HUES48 (cell line): ENCODE results near the gene HIPK2.

Experiments
- H3K27ac ChIP-seq: one replicate; pipeline ENCODE4 v1.7.0; 2013; ENCODE audit warnings: low read depth, low read length, inconsistent platforms
- H3K27me3 ChIP-seq: 2 replicates; pipeline ENCODE4 v1.6.1; 2013; ENCODE audit warnings: mild to moderate bottlenecking, low read length; ENCODE audit not compliant: control insufficient read depth, insufficient read depth
- H3K36me3 ChIP-seq: 2 replicates; pipeline ENCODE4 v1.6.1; 2013; ENCODE audit warnings: low read length; ENCODE audit not compliant: control insufficient read depth, insufficient read depth
- H3K4me1 ChIP-seq: 2 replicates; pipeline ENCODE4 v1.6.1; 2013; ENCODE audit warnings: mild to moderate bottlenecking, low read length; ENCODE audit not compliant: control insufficient read depth, insufficient read depth
- H3K4me3 ChIP-seq: 2 replicates; pipeline ENCODE4 v1.5.1; 2013; ENCODE audit warnings: mild to moderate bottlenecking, low read depth, low read length
- H3K9ac ChIP-seq: 2 replicates; pipeline ENCODE4 v1.6.1; 2013; ENCODE audit warnings: mild to moderate bottlenecking, low read depth, low read length, moderate library complexity
- H3K9me3 ChIP-seq: 2 replicates; pipeline ENCODE4 v1.6.1; 2013; ENCODE audit warnings: low read length; ENCODE audit not compliant: control insufficient read depth, insufficient read depth

HIPK2 gene

GRCh38 chr7:139526578-139527544 lies 250.9 kb downstream of the HIPK2 start:
- peaks cover 41% of the 10 kb centered on the region for H3K27me3 ChIP-seq
- no peaks in the 10 kb centered on the region for H3K9me3 ChIP-seq
- H3K27ac ChIP-seq, result no peak overlapping the region
- H3K4me1 ChIP-seq, result no peaks in the 10 kb centered on the region
- no peak overlapping the region for H3K9ac ChIP-seq
- no peaks in the 10 kb centered on the region for H3K36me3 ChIP-seq
- H3K4me3 ChIP-seq, result no peak overlapping the region

- H3K27me3 ChIP-seq, result peaks cover 48% of the 10 kb centered on the region
Measured at GRCh38 chr7:139525750-139526149, 252.0 kb downstream of the HIPK2 start.

GRCh38 chr7:139525239-139525638 lies 252.6 kb downstream of the HIPK2 start:
- no peaks in the 10 kb centered on the region for H3K4me1 ChIP-seq

More at GRCh38 chr7:139525750-139526149, 252.0 kb downstream of the HIPK2 start:
- no peak overlapping the region for H3K4me3 ChIP-seq
- H3K36me3 ChIP-seq, result no peaks in the 10 kb centered on the region
- H3K9ac ChIP-seq, result no peak overlapping the region
- no peaks in the 10 kb centered on the region for H3K4me1 ChIP-seq
- no peaks in the 10 kb centered on the region for H3K9me3 ChIP-seq
- H3K27ac ChIP-seq, result no peak overlapping the region

GRCh38 chr7:139523968-139524815 lies 253.6 kb downstream of the HIPK2 start:
- H3K9ac ChIP-seq, result no peak overlapping the region
- peak overlapping the region; percentile 56; the same call in 1 of the 2 replicates for H3K4me3 ChIP-seq
- no peaks in the 10 kb centered on the region for H3K36me3 ChIP-seq
- H3K9me3 ChIP-seq, result no peaks in the 10 kb centered on the region
- H3K27me3 ChIP-seq, result peaks cover 48% of the 10 kb centered on the region
- H3K4me1 ChIP-seq, result no peaks in the 10 kb centered on the region
- H3K27ac ChIP-seq, result no peak overlapping the region

More at GRCh38 chr7:139525239-139525638, 252.6 kb downstream of the HIPK2 start:
- H3K27ac ChIP-seq, result no peak overlapping the region
- no peak overlapping the region for H3K4me3 ChIP-seq
- H3K27me3 ChIP-seq, result peaks cover 48% of the 10 kb centered on the region
- no peaks in the 10 kb centered on the region for H3K9me3 ChIP-seq
- H3K36me3 ChIP-seq, result no peaks in the 10 kb centered on the region
- no peak overlapping the region for H3K9ac ChIP-seq

GRCh38 chr7:139523199-139523941 lies 254.4 kb downstream of the HIPK2 start, which contains the start of gene CLEC2L:
Gene CLEC2L (plus strand): TSS chr7:139523685. CDS start chr7:139523928, 243 bp downstream.
- Histone ChIP-seq H3K9ac (no peak within 1 kb of the TSS), H3K4me1 (no peaks in the 10 kb centered on the region), H3K27me3 (peaks cover 48% of the 10 kb centered on the region), H3K27ac (no peak within 1 kb of the TSS), H3K9me3 (no peaks in the 10 kb centered on the region), H3K4me3 (peak within 1 kb of the TSS; percentile 56), H3K36me3 (no peaks in the 10 kb centered on the region)

- Histone ChIP-seq H3K9ac (no peak overlapping the region), H3K27me3 (peaks cover 48% of the 10 kb centered on the region), H3K27ac (no peak overlapping the region), H3K4me1 (no peaks in the 10 kb centered on the region), H3K9me3 (no peaks in the 10 kb centered on the region), H3K4me3 (peak overlapping the region; percentile 56), H3K36me3 (no peaks in the 10 kb centered on the region)
Measured at GRCh38 chr7:139522830-139523198, 255.0 kb downstream of the HIPK2 start.

- Histone ChIP-seq H3K27me3 (peaks cover 45% of the 10 kb centered on the region), H3K4me3 (no peak overlapping the region), H3K4me1 (no peaks in the 10 kb centered on the region), H3K36me3 (no peaks in the 10 kb centered on the region), H3K27ac (no peak overlapping the region), H3K9me3 (no peaks in the 10 kb centered on the region), H3K9ac (no peak overlapping the region)
Measured at GRCh38 chr7:139521439-139521838, 256.4 kb downstream of the HIPK2 start.

GRCh38 chr7:139515266-139515665 lies 262.5 kb downstream of the HIPK2 start:
- Histone ChIP-seq H3K9ac (no peak overlapping the region), H3K36me3 (no peaks in the 10 kb centered on the region), H3K4me3 (no peak overlapping the region), H3K27ac (no peak overlapping the region), H3K9me3 (no peaks in the 10 kb centered on the region), H3K4me1 (peaks cover 9% of the 10 kb centered on the region; the same call in 1 of the 2 replicates), H3K27me3 (no peaks in the 10 kb centered on the region)
